Left colon (tissue), 2 donors: ENCODE results near the gene CREB3. TPM values are rescaled to one million over a fixed set of nuclear protein-coding genes. Genes with fewer than 3 reads are reported as not detected.

Experiments
- ATAC-seq: fragments of 200-7000 bp; cut with Tn5 transposase; one replicate; pipeline ENCODE4 v1.9.1; 2020; ENCODE audit warnings: mild to moderate bottlenecking, moderate library complexity
- DNase-seq, 2 donors: peaks; one replicate each; pipeline ENCODE4 v3.0.0-alpha.2; 2020
- intact Hi-C, 2 donors: fragments of 100-400 bp; cut with DNase I in 1 of 2; cut with micrococcal nuclease in 1 of 2; formaldehyde crosslinking; loops; one replicate each; pipeline versions ENCODE4 v1.11.2 to v1.14.0; 2022; cut with DNase I, micrococcal nuclease
- microRNA-seq, 2 donors: library from miRNA; unstranded; fragments of <30 nt; microRNA quantifications; one replicate each; pipeline versions ENCODE4 v1.1.0 to v1.2.0, GENCODE V29; 2020
- total RNA-seq, 2 donors: library from RNA; stranded (reverse); fragmentation: NEBNext Ultra II Directional; extraction: Animal tissue kit (Norgen Biotek cat#: 25700); gene quantifications; one replicate each; pipeline ENCODE4 v1.2.1, GENCODE V29; 2021
- donor health status: DM: no; HTN: no; CAD: no.
- donor health status: DM: yes; HTN: yes; CAD: no.

CREB3 gene
- total RNA-seq, 2 donors from 2014 or later, result 40.2 to 40.6 TPM

GRCh38 chr9:35758475-35759050 is 26.1 kb downstream of the CREB3 start:
- ATAC-seq (no peak), DNase-seq (no peak)
- intact Hi-C loops, result no loop called here

DNA sequence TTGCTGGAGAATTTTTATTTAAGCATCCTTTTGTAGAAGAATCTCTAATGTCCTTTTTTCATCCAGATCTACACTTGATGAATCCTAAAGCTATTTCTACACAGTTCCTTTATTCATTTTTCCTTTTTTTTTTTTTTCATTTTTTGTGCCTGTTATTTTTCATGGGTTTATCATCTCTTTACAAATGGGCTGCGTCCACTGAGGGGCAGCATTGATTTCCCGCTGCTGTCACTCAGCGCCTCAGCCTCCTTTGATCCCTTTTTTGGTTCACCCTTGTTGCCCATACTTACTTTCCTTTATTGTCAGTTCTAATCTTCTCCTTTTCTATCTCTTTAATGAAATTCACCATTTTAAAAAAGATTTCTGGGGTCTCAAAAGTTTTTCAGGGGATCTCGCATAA is 27.3 kb downstream of the CREB3 start:
- ATAC-seq (no peak), DNase-seq (no peak)
- intact Hi-C loops, result no loop called here

- intact Hi-C loops, result no loop called here
- DNase-seq, result peak in 1 of 2 donors; percentile 69
- ATAC-seq, result peak; percentile 18
Measured at GRCh38 chr9:35760651-35761050, 28.2 kb downstream of the CREB3 start.

DNA sequence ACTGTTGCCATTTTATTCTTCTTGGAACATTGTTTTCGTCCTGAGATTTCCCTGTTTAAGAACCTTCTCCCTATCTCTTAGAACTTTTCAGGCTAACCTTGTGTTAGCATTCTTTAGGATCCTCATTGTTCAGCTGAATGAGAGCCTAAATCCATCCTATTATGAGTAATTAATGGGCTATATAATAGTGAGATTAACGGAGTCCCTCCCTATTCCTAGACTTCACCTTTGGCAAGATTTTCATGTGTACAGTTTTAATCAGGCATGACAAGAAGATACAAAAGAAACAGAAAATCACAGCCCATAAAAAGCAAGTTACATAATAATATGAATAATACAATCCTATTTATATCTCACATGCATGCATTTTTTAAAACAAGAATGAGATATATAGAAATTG is 30.7 kb downstream of the CREB3 start:
- DNase-seq, result no peak
- intact Hi-C loops, result no loop called here
- ATAC-seq, result no peak

GRCh38 chr9:35763803-35764202 is 31.3 kb downstream of the CREB3 start:
- ATAC-seq (no peak), DNase-seq (no peak)
- intact Hi-C loops, result no loop called here

DNA sequence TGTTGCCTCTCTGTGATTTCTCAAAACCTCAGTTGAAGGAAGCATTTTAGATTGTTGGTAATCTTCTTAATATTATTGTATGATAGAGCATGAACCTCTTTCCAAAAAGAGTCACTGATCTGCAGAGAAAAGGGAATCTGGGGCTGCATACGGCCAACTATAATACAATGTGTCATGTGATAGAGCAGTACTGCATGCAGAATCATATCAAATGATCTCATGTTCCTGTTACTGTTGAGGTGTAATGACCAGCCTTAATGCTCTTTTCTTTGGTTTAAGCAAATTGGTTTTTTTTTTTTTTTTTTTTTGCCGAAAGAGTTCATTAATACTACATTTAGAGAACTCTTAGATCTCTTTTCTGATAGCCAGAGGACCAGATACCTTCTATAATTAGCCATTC is 34.5 kb downstream of the CREB3 start:
- no peak for DNase-seq
- no peak for ATAC-seq
- intact Hi-C loops, result no loop called here

DNA sequence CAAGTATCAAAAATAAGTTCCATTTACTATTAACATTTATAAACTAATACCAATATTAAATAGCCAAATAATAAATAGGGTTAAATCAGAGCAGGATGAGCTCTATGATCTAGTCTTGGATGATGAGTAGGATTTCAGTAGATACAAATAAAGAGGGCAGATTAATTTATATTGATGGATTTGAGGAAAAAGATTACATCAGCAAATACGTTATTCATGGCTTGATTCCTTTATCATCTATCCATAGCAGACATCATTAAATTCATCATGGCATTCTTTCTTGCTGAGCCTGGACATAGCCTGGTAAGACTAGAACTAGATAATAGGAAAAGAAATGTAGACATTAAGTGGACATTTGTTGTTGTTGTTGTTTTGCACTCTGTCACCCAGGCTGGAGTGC is 35.0 kb downstream of the CREB3 start:
- DNase-seq, result no peak
- ATAC-seq, result no peak
- intact Hi-C loops, result no loop called here

DNA sequence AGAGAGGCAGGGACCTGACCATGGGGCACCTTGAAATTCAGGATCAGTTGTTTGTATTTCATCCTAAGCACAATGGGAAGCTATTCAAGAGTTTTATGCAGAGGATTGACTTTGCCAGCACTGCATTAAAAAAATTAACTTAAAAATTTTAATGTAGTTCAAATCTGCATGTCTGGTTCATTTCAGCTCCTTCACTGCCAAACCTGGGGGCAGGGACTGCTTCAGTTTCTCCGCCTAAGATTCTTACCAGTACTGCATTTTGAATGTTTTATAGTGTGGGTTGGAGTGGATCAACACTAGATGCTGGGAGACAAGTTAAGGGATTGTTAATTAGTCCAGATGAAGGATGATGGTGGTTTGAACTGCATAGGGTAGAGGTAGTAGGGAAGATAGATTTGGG is 37.3 kb downstream of the CREB3 start:
- intact Hi-C loops, result no loop called here
- ATAC-seq (no peak), DNase-seq (no peak)

DNA sequence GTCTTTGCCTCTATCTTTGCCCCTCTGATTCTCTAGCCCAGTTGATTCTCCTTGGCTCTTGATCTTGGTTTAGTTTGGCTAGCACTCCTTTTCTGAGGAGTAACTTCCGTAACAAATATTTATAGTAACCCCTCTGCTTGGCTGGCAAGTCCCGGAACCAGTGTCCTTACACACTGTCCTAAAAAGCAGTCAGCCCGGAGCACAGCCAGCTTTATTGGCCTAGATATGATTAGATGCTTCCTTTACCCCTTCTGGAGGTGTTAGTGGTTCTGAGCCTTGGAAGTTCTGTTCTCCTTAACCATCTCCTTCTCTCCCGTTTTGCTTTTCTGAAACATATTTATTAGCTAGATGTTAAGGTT is 38.6 kb downstream of the CREB3 start:
- DNase-seq, result no peak
- intact Hi-C loops, result no loop called here
- ATAC-seq, result peak; percentile 54

GRCh38 chr9:35771534-35771933 is 39.1 kb downstream of the CREB3 start:
- peak in 1 of 2 donors; percentile 38 for DNase-seq
- ATAC-seq, result peak; percentile 61

GRCh38 chr9:35771943-35772342 is 39.5 kb downstream of the CREB3 start:
- intact Hi-C loops, result no loop called here
- DNase-seq (no peak), ATAC-seq (peak; percentile 92)

More at GRCh38 chr9:35771534-35771933, 39.1 kb downstream of the CREB3 start:
- intact Hi-C loops, result no loop called here

GRCh38 chr9:35774907-35775635 is 42.6 kb downstream of the CREB3 start:
- intact Hi-C loops, result no loop called here
- DNase-seq (no peak), ATAC-seq (no peak)

GRCh38 chr9:35776018-35776417 is 43.6 kb downstream of the CREB3 start:
- no peak for DNase-seq
- intact Hi-C loops, result no loop called here
- ATAC-seq, result no peak

DNA sequence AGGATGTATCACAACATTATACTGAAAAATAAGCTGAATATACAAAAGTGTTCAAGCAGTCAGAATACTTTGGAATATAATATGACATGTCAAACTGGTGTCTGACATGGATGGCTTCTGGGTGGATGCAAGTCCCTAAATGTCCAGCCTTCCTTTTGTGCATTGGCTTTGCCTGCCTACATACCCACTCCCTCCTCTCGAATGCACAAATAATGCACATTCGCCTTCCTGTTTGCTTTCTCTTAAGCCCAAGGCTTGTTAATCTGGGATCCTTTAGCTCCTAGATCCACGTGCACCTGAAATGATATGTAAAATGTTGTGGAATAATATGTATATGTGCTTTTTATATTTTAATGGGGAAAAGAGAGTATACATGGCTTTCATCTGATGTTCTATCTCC is 46.0 kb downstream of the CREB3 start:
- no peak for ATAC-seq
- no peak for DNase-seq
- intact Hi-C loops, result no loop called here

DNA sequence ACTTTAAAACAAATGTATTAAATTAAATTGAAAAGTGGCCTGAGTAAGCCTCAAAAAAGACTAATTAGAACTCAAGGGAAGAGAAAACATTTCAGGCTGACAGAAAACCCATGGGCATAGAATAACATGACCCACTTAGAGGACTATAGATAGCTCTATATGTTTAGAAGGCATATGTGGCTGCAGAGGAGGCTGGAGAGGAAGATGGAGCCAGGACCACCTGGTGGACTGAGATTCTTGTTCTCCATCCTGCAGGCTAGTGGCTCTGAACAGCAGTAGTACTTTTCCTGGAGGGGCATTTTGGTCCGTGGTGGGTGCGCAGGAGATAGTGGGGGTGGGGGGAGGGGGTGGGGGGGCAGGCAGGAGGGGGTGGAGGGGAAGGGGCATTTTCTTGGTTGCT is 48.6 kb downstream of the CREB3 start:
- no peak for ATAC-seq
- intact Hi-C loops, result no loop called here
- no peak for DNase-seq

GRCh38 chr9:35783418-35783817 is 51.0 kb downstream of the CREB3 start:
- intact Hi-C loops, result no loop called here
- ATAC-seq (no peak), DNase-seq (no peak)

Small RNA genes within 50 kb of the gene (microRNA-seq; reads per million reads assigned to microRNA genes)
- gene MIR6852 (0 to 1.1 reads per million in 2 donors), gene MIR6853 (0 reads per million in 2 donors)

Other genes starting within 250 kb of the CREB3 start
- 1 to 10 TPM; 7.7 to 9.2 TPM for gene RUSC2, start 242.6 kb upstream of the CREB3 start, total RNA-seq
- 10 to 100 TPM; 37.7 to 47.8 TPM for gene TESK1, start 127.4 kb upstream of the CREB3 start, total RNA-seq
- gene CD72, start 114.3 kb upstream of the CREB3 start, total RNA-seq, result 1 to 10 TPM; 1.2 to 2.2 TPM
- gene SIT1, start 81.7 kb upstream of the CREB3 start, total RNA-seq, result 1 to 10 TPM in 1 of 2 donors, under 1 TPM in 1; 0.46 to 1.4 TPM
- gene RMRP, start 74.6 kb upstream of the CREB3 start, total RNA-seq, result over 10,000 TPM; 19,198 to 30,979 TPM
- gene CCDC107, start 74.4 kb upstream of the CREB3 start, total RNA-seq, result 10 to 100 TPM; 25.0 to 33.1 TPM
- 1 to 10 TPM; 5.2 to 7.6 TPM for gene ARHGEF39, start 67.5 kb upstream of the CREB3 start, total RNA-seq
- gene CA9, start 58.7 kb upstream of the CREB3 start, total RNA-seq, result under 1 TPM; 0.56 to 0.89 TPM
- 100 to 1,000 TPM in 1 of 2 donors, 10 to 100 TPM in 1; 25.9 to 277 TPM for gene TPM2, start 42.7 kb upstream of the CREB3 start, total RNA-seq
- gene TLN1, start 471 bp upstream of the CREB3 start, total RNA-seq, result 100 to 1,000 TPM; 142 to 172 TPM
- gene GBA2, start 16.6 kb downstream of the CREB3 start, total RNA-seq, result 100 to 1,000 TPM; 179 to 186 TPM
- 10 to 100 TPM; 54.8 to 56.3 TPM for gene RGP1, start 16.6 kb downstream of the CREB3 start, total RNA-seq
- not detected for gene MSMP, start 21.6 kb downstream of the CREB3 start, total RNA-seq
- gene NPR2, start 58.9 kb downstream of the CREB3 start, total RNA-seq, result 1 to 10 TPM; 7.4 to 7.9 TPM
- 1 to 10 TPM in 1 of 2 donors, under 1 TPM in 1; 0.15 to 1.5 TPM for gene SPAG8, start 79.6 kb downstream of the CREB3 start, total RNA-seq
- 10 to 100 TPM; 56.0 to 59.4 TPM for gene HINT2, start 82.4 kb downstream of the CREB3 start, total RNA-seq
- under 1 TPM in 1 of 2 donors, not detected in 1; 0.28 TPM for gene FAM221B, start 96.1 kb downstream of the CREB3 start, total RNA-seq
- gene TMEM8B, start 96.6 kb downstream of the CREB3 start, total RNA-seq, result 10 to 100 TPM; 15.4 to 16.4 TPM
- gene OR13J1, start 137.7 kb downstream of the CREB3 start, total RNA-seq, result not detected
- gene HRCT1, start 173.5 kb downstream of the CREB3 start, total RNA-seq, result 10 to 100 TPM; 17.4 to 58.7 TPM
- gene SPAAR, start 176.8 kb downstream of the CREB3 start, total RNA-seq, result 1 to 10 TPM; 1.3 to 2.1 TPM
- not detected for gene OR2S2, start 225.5 kb downstream of the CREB3 start, total RNA-seq